HCT116 (cell line): ENCODE data around the gene ITPR2. TPM values are rescaled to one million over a fixed set of nuclear protein-coding genes. Genes with fewer than 3 reads are reported as not detected.

Experiments
- ATAC-seq: fragments of 200-7000 bp; cut with Tn5 transposase; 2 replicates; pipeline ENCODE4 v1.9.1; 2020; ENCODE audit warnings: mild to moderate bottlenecking, moderate library complexity
- BruUV-seq: library from RNA; stranded (reverse); fragments of 400-500 nt; replicated peaks from 2 replicates; lab custom pipeline; 2021; lab: Mats Ljungman, UMichigan
- CTCF ChIA-PET: fragments of 300-600 bp; sonication (Branson Sonifier 250); formaldehyde crosslinking; loops from one replicate; lab custom pipeline; 2021; ENCODE audit warnings: antibody characterized with exemption; lab: Charles Lee
- POLR2A ChIA-PET: fragments of 300-600, 350-600 bp; sonication (Branson Sonifier 250); formaldehyde crosslinking; loops from one replicate; lab custom pipeline; 2021; ENCODE audit warnings: antibody characterized with exemption; lab: Charles Lee
- RAD21 ChIA-PET, 2 experiments: fragments of 300-600 bp; sonication (Branson Sonifier 250); formaldehyde crosslinking; loops; one replicate each; lab custom pipeline; 2023; ENCODE audit warnings: low total read pairs in 2 of 2; ENCODE audit not compliant: uncharacterized antibody in 2 of 2, unreplicated experiment in 2 of 2, low non-redundant PET in 1 of 2; lab: Charles Lee
- DNase-seq: peaks from one replicate; pipeline ENCODE4 v3.0.0-alpha.2; 2010; ENCODE audit warnings: low read depth, low spot score
- H2AFZ ChIP-seq: fragments of 200-600 bp; shearing (Covaris generic), sonication (generic); 2 replicates; pipeline ENCODE4 v1.6.1; 2017; ENCODE audit warnings: low read depth, mixed run types, mixed read lengths, antibody characterized with exemption, low read length; ENCODE audit not compliant: poor library complexity, severe bottlenecking
- H3K27ac ChIP-seq: 2 replicates; pipeline ENCODE4 v1.5.1; 2012; ENCODE audit warnings: low read depth, low read length
- H3K27me3 ChIP-seq: fragments of 200-600 bp; sonication (generic); 2 replicates; pipeline ENCODE4 v1.6.1; 2016; ENCODE audit warnings: mixed run types, low read length, mixed read lengths; ENCODE audit not compliant: insufficient read depth
- H3K36me3 ChIP-seq, 2 experiments: fragments of 200-500 bp in 1 of 2; fragments of 200-600 bp in 1 of 2; sonication (Bioruptor generic) in 1 of 2; sonication (generic) in 1 of 2; 2 replicates each; pipeline versions ENCODE4 v1.5.1 to v1.6.1; 2014 to 2016; ENCODE audit warnings: low read length in 2 of 2, inconsistent platforms in 1 of 2, mixed read lengths in 1 of 2, mixed run types in 1 of 2; ENCODE audit not compliant: insufficient read depth in 2 of 2, control insufficient read depth in 1 of 2
- H3K4me1 ChIP-seq, 2 experiments: fragments of 200-600 bp in 1 of 2; sonication (generic) in 1 of 2; 2 replicates each; pipeline versions ENCODE4 v1.5.1 to v1.6.1; 2012 to 2017; ENCODE audit warnings: low read length in 2 of 2, inconsistent platforms in 1 of 2, mild to moderate bottlenecking in 1 of 2, mixed read lengths in 1 of 2, mixed run types in 1 of 2, moderate library complexity in 1 of 2; ENCODE audit not compliant: insufficient read depth in 2 of 2, control insufficient read depth in 1 of 2
- H3K4me2 ChIP-seq: fragments of 200-600 bp; sonication (generic); 2 replicates; pipeline ENCODE4 v1.6.1; 2017; ENCODE audit warnings: mixed run types, low read length, mixed read lengths
- H3K4me3 ChIP-seq, 2 experiments: fragments of 200-600 bp in 1 of 2; sonication (generic) in 1 of 2; replicated peaks in 1 of 2; 2 replicates each; pipeline ENCODE4 v1.5.1; 2011 to 2016; ENCODE audit warnings: low read length in 2 of 2, control low read depth in 1 of 2, low read depth in 1 of 2, mild to moderate bottlenecking in 1 of 2, mixed read lengths in 1 of 2, mixed run types in 1 of 2
- H3K79me2 ChIP-seq: fragments of 200-600 bp; sonication (generic); 2 replicates; pipeline ENCODE4 v1.6.1; 2017; ENCODE audit warnings: mild to moderate bottlenecking, mixed run types, low read length, moderate library complexity, mixed read lengths; ENCODE audit not compliant: insufficient read depth
- H3K9ac ChIP-seq: fragments of 200-600 bp; sonication (generic); 2 replicates; pipeline ENCODE4 v1.6.1; 2016; ENCODE audit warnings: low read length, mixed read lengths
- H3K9me2 ChIP-seq: fragments of 200-600 bp; sonication (generic), shearing (Covaris generic); 2 replicates; pipeline ENCODE4 v1.6.1; 2017; ENCODE audit warnings: mixed run types, mild to moderate bottlenecking, moderate library complexity; ENCODE audit not compliant: insufficient read depth
- H3K9me3 ChIP-seq, 2 experiments: fragments of 200-500 bp in 1 of 2; fragments of 200-600 bp in 1 of 2; sonication (Bioruptor generic) in 1 of 2; sonication (generic) in 1 of 2; 2 replicates each; pipeline ENCODE4 v1.6.1; 2014 to 2017; ENCODE audit warnings: low read length in 2 of 2, mixed read lengths in 2 of 2, inconsistent platforms in 1 of 2, low read depth in 1 of 2, mild to moderate bottlenecking in 1 of 2, mixed run types in 1 of 2, moderate library complexity in 1 of 2; ENCODE audit not compliant: control insufficient read depth in 1 of 2, insufficient read depth in 1 of 2
- H4K20me1 ChIP-seq: fragments of 200-600 bp; sonication (generic), shearing (Covaris generic); 2 replicates; pipeline ENCODE4 v1.6.1; 2017; ENCODE audit warnings: mixed run types, mild to moderate bottlenecking, moderate library complexity; ENCODE audit not compliant: insufficient read depth
- CBX3 ChIP-seq: IDR thresholded peaks from 2 replicates; pipeline ENCODE4 v1.6.1; 2012; ENCODE audit warnings: low read depth
- CEBPB ChIP-seq: IDR thresholded peaks from 2 replicates; pipeline ENCODE4 v1.6.1; 2012; ENCODE audit warnings: low read depth
- JUND ChIP-seq: IDR thresholded peaks from 2 replicates; pipeline ENCODE4 v1.6.1; 2012
- SP1 ChIP-seq: IDR thresholded peaks from 2 replicates; pipeline ENCODE4 v1.6.1; 2012; ENCODE audit warnings: low read depth
- SRF ChIP-seq: IDR thresholded peaks from 2 replicates; pipeline ENCODE4 v1.6.1; 2012; ENCODE audit warnings: low read depth
- YY1 ChIP-seq: IDR thresholded peaks from 2 replicates; pipeline ENCODE4 v1.6.1; 2011; ENCODE audit warnings: low read length, low read depth, moderate library complexity, mild to moderate bottlenecking; ENCODE audit not compliant: insufficient replicate concordance; ENCODE audit errors: extremely low read depth
- ZFX ChIP-seq: fragments of 450-650 bp; IDR thresholded peaks from 2 replicates; pipeline ENCODE4 v1.6.1; 2017
- ZNF274 ChIP-seq: fragments of 200-500 bp; sonication (Bioruptor generic); IDR thresholded peaks from 2 replicates; pipeline ENCODE4 v1.6.1; 2014; ENCODE audit warnings: mild to moderate bottlenecking, low read depth, low read length, inconsistent platforms
- intact Hi-C: fragments of 100-400 bp; cut with micrococcal nuclease; formaldehyde crosslinking; loops from 2 replicates; pipeline ENCODE4 v1.10.0; 2022
- total RNA-seq: library from RNA; stranded (reverse); gene quantifications from one replicate; pipeline ENCODE4 v1.2.1, GENCODE V29; 2021; ENCODE audit not compliant: unreplicated experiment
- TF ChIP-seq, protein P1 (sequence below): IDR thresholded peaks from 2 replicates; pipeline ENCODE4 v1.6.1; 2012
- TF ChIP-seq, protein P2 (sequence below): IDR thresholded peaks from 2 replicates; pipeline ENCODE4 v1.6.1; 2011; ENCODE audit warnings: mild to moderate bottlenecking, low read length, moderate library complexity; ENCODE audit not compliant: insufficient replicate concordance; ENCODE audit errors: extremely low read depth
- TF ChIP-seq, protein P3 (sequence below): IDR thresholded peaks from 2 replicates; pipeline ENCODE4 v1.6.1; 2012; ENCODE audit warnings: low read depth
- TF ChIP-seq, protein P4 (sequence below): IDR thresholded peaks from 2 replicates; pipeline ENCODE4 v1.6.1; 2012
- TF ChIP-seq, protein P5 (sequence below), 3 experiments: fragments of 200-600 bp in 1 of 3; sonication (generic) in 1 of 3; IDR thresholded peaks in 2 of 3; conservative IDR thresholded peaks in 1 of 3; 2 replicates each; pipeline ENCODE4 v1.5.1; 2012 to 2017; ENCODE audit warnings: low read depth in 2 of 3, low read length in 2 of 3, antibody characterized with exemption in 1 of 3, borderline replicate concordance in 1 of 3, control low read depth in 1 of 3, mild to moderate bottlenecking in 1 of 3, mixed read lengths in 1 of 3, mixed run types in 1 of 3, moderate library complexity in 1 of 3; ENCODE audit not compliant: insufficient read depth in 1 of 3

ITPR2 gene
- total RNA-seq, 1 experiment from 2014 or later: 6.5 TPM

DNA sequence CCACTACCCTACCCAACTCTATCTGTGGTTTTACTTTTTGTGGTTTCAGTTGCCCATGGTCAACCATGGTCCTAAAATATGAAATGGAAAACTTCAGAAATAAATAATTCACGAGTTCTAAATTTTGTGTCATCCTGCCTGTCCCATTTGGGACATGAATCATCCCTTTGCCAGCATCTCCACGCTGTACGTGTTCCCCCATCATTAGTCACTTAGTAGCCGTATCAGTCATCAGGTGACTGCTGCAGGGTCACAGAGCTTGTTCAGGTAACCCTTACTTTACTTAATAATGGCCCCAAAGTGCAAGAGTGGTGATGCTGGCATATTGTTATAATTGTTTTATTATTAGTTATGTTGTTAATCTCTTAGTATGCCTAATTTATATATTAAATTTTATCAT, 209.9 kb downstream of the ITPR2 start:
- H2AFZ ChIP-seq: no peak overlapping the region
- intact Hi-C loops: no loop called here
- no peak overlapping the region for H3K4me3 ChIP-seq
- no peaks in the 10 kb centered on the region for H3K9me3 ChIP-seq
- H4K20me1 ChIP-seq: no peaks in the 10 kb centered on the region
- H3K27me3 ChIP-seq: no peaks in the 10 kb centered on the region
- H3K36me3 ChIP-seq: no peaks in the 10 kb centered on the region
- BruUV-seq: no TSS peak
- H3K9me2 ChIP-seq: no peaks in the 10 kb centered on the region
- no peak overlapping the region for H3K27ac ChIP-seq
- no peak for ATAC-seq
- no peaks in the 10 kb centered on the region for H3K4me1 ChIP-seq
- CTCF ChIA-PET: interaction anchor here (0.6 to 2.7 kb wide), 2 partner anchors 9 to 259 kb away, joined by 4 to 11 read pairs; no protein-coding TSS in a partner anchor
- no peak overlapping the region for H3K9ac ChIP-seq
- no peak overlapping the region for H3K4me2 ChIP-seq
- POLR2A ChIA-PET: no interaction called here
- TF ChIP-seq JUND (no peak), CEBPB (no peak), SRF (no peak), YY1 (no peak), SP1 (no peak), CBX3 (no peak), ZNF274 (no peak), ZFX (no peak)
- TF ChIP-seq, protein P1, sequence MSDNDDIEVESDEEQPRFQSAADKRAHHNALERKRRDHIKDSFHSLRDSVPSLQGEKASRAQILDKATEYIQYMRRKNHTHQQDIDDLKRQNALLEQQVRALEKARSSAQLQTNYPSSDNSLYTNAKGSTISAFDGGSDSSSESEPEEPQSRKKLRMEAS: no peak
- TF ChIP-seq, protein P2, sequence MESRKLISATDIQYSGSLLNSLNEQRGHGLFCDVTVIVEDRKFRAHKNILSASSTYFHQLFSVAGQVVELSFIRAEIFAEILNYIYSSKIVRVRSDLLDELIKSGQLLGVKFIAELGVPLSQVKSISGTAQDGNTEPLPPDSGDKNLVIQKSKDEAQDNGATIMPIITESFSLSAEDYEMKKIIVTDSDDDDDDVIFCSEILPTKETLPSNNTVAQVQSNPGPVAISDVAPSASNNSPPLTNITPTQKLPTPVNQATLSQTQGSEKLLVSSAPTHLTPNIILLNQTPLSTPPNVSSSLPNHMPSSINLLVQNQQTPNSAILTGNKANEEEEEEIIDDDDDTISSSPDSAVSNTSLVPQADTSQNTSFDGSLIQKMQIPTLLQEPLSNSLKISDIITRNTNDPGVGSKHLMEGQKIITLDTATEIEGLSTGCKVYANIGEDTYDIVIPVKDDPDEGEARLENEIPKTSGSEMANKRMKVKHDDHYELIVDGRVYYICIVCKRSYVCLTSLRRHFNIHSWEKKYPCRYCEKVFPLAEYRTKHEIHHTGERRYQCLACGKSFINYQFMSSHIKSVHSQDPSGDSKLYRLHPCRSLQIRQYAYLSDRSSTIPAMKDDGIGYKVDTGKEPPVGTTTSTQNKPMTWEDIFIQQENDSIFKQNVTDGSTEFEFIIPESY: no peak
- TF ChIP-seq, protein P3, sequence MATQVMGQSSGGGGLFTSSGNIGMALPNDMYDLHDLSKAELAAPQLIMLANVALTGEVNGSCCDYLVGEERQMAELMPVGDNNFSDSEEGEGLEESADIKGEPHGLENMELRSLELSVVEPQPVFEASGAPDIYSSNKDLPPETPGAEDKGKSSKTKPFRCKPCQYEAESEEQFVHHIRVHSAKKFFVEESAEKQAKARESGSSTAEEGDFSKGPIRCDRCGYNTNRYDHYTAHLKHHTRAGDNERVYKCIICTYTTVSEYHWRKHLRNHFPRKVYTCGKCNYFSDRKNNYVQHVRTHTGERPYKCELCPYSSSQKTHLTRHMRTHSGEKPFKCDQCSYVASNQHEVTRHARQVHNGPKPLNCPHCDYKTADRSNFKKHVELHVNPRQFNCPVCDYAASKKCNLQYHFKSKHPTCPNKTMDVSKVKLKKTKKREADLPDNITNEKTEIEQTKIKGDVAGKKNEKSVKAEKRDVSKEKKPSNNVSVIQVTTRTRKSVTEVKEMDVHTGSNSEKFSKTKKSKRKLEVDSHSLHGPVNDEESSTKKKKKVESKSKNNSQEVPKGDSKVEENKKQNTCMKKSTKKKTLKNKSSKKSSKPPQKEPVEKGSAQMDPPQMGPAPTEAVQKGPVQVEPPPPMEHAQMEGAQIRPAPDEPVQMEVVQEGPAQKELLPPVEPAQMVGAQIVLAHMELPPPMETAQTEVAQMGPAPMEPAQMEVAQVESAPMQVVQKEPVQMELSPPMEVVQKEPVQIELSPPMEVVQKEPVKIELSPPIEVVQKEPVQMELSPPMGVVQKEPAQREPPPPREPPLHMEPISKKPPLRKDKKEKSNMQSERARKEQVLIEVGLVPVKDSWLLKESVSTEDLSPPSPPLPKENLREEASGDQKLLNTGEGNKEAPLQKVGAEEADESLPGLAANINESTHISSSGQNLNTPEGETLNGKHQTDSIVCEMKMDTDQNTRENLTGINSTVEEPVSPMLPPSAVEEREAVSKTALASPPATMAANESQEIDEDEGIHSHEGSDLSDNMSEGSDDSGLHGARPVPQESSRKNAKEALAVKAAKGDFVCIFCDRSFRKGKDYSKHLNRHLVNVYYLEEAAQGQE: no peak
- TF ChIP-seq, protein P4, sequence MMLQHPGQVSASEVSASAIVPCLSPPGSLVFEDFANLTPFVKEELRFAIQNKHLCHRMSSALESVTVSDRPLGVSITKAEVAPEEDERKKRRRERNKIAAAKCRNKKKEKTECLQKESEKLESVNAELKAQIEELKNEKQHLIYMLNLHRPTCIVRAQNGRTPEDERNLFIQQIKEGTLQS: no peak
- TF ChIP-seq, protein P5, sequence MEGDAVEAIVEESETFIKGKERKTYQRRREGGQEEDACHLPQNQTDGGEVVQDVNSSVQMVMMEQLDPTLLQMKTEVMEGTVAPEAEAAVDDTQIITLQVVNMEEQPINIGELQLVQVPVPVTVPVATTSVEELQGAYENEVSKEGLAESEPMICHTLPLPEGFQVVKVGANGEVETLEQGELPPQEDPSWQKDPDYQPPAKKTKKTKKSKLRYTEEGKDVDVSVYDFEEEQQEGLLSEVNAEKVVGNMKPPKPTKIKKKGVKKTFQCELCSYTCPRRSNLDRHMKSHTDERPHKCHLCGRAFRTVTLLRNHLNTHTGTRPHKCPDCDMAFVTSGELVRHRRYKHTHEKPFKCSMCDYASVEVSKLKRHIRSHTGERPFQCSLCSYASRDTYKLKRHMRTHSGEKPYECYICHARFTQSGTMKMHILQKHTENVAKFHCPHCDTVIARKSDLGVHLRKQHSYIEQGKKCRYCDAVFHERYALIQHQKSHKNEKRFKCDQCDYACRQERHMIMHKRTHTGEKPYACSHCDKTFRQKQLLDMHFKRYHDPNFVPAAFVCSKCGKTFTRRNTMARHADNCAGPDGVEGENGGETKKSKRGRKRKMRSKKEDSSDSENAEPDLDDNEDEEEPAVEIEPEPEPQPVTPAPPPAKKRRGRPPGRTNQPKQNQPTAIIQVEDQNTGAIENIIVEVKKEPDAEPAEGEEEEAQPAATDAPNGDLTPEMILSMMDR (IDR thresholded peaks at IDR 0.05 in 2 of 3, conservative IDR thresholded peaks at IDR 0.05 in 1 of 3; ENCODE audit: borderline replicate concordance in 1 of 3, insufficient read depth in 1 of 3, low read depth in 2 of 3, low read length in 2 of 3): no peak
- H3K79me2 ChIP-seq: no peaks in the 10 kb centered on the region
- RAD21 ChIA-PET: interaction anchor here in 1 of 2 experiments (0.6 kb wide), 1 partner anchor 79 kb away, joined by 4 read pairs; no protein-coding TSS in a partner anchor
- DNase-seq: no peak
